Measurements from ENCODE around the gene BACH2.
"Not testable (repeated sequence)": the region's sequence is repeated elsewhere in the genome, so short reads cannot be mapped to it uniquely, and the experiment has no call there.

BACH2 gene

GRCh38 chr6:89925826-89926225 is 370.8 kb downstream of the BACH2 start:
- DNase-seq (ENCODE audit: low read depth in 4 of 4, low spot score in 1 of 4) = no peak

- no peak for DNase-seq (ENCODE audit: low read depth in 4 of 4, low spot score in 1 of 4)
These were observed 372.4 kb downstream of the BACH2 start for GRCh38 chr6:89924231-89924630.

- no peak for DNase-seq (ENCODE audit: low read depth in 4 of 4, low spot score in 1 of 4)
These were observed 375.0 kb downstream of the BACH2 start for GRCh38 chr6:89921691-89922090.

- no peak for DNase-seq (ENCODE audit: low read depth in 4 of 4, low spot score in 1 of 4)
These were observed 375.4 kb downstream of the BACH2 start for GRCh38 chr6:89921197-89921596.

- no peak for DNase-seq (ENCODE audit: low read depth in 4 of 4, low spot score in 1 of 4)
These were observed 378.8 kb downstream of the BACH2 start for GRCh38 chr6:89917801-89918366.

- no peak for DNase-seq (ENCODE audit: low read depth in 4 of 4, low spot score in 1 of 4)
These were observed 379.4 kb downstream of the BACH2 start for GRCh38 chr6:89917216-89917615.

GRCh38 chr6:89916136-89916920 is 380.3 kb downstream of the BACH2 start:
- no peak for DNase-seq (ENCODE audit: low read depth in 4 of 4, low spot score in 1 of 4)

GRCh38 chr6:89910902-89911240 is 385.8 kb downstream of the BACH2 start:
- DNase-seq (ENCODE audit: low read depth in 4 of 4, low spot score in 1 of 4) = no peak

- not testable (repeated sequence) for DNase-seq (ENCODE audit: low read depth in 4 of 4, low spot score in 1 of 4)
These were observed 386.4 kb downstream of the BACH2 start for GRCh38 chr6:89910001-89910901.

- DNase-seq (ENCODE audit: low read depth in 4 of 4, low spot score in 1 of 4) = no peak
These were observed 401.3 kb downstream of the BACH2 start for GRCh38 chr6:89895276-89895874.

GRCh38 chr6:89894169-89894568 is 402.5 kb downstream of the BACH2 start, which contains the start of gene GJA10:
Gene GJA10 (plus strand): TSS chr6:89894469. CDS start chr6:89894469, 0 bp downstream.
- no peak for DNase-seq (ENCODE audit: low read depth in 4 of 4, low spot score in 1 of 4)

GRCh38 chr6:89892577-89892976 is 404.1 kb downstream of the BACH2 start:
- not testable (repeated sequence) for DNase-seq (ENCODE audit: low read depth in 4 of 4, low spot score in 1 of 4)

GRCh38 chr6:89890845-89891528 is 405.7 kb downstream of the BACH2 start:
- DNase-seq (ENCODE audit: low read depth in 4 of 4, low spot score in 1 of 4) = not testable (repeated sequence)

- DNase-seq (ENCODE audit: low read depth in 4 of 4, low spot score in 1 of 4) = no peak
These were observed 407.8 kb downstream of the BACH2 start for GRCh38 chr6:89888871-89889270.

- no peak for DNase-seq (ENCODE audit: low read depth in 4 of 4, low spot score in 1 of 4)
These were observed 408.5 kb downstream of the BACH2 start for GRCh38 chr6:89888138-89888514.

- no peak for DNase-seq (ENCODE audit: low read depth in 4 of 4, low spot score in 1 of 4)
These were observed 409.0 kb downstream of the BACH2 start for GRCh38 chr6:89887452-89888137.

GRCh38 chr6:89886378-89887120 is 410.1 kb downstream of the BACH2 start:
- DNase-seq (ENCODE audit: low read depth in 4 of 4, low spot score in 1 of 4) = no peak
